GM19025 (cell line): Measurements from ENCODE around the gene ATP8B2.
"Not testable (repeated sequence)": the region's sequence is repeated elsewhere in the genome, so short reads cannot be mapped to it uniquely, and the experiment has no call there.

Experiments
- ATAC-seq: cut with Tn5 transposase; IDR thresholded peaks from one replicate; pipeline ENCODE4 v1.9.1; 2021; ENCODE audit warnings: mild to moderate bottlenecking, low read depth, moderate library complexity; ENCODE audit not compliant: unreplicated experiment

The ATP8B2 gene, protein sequence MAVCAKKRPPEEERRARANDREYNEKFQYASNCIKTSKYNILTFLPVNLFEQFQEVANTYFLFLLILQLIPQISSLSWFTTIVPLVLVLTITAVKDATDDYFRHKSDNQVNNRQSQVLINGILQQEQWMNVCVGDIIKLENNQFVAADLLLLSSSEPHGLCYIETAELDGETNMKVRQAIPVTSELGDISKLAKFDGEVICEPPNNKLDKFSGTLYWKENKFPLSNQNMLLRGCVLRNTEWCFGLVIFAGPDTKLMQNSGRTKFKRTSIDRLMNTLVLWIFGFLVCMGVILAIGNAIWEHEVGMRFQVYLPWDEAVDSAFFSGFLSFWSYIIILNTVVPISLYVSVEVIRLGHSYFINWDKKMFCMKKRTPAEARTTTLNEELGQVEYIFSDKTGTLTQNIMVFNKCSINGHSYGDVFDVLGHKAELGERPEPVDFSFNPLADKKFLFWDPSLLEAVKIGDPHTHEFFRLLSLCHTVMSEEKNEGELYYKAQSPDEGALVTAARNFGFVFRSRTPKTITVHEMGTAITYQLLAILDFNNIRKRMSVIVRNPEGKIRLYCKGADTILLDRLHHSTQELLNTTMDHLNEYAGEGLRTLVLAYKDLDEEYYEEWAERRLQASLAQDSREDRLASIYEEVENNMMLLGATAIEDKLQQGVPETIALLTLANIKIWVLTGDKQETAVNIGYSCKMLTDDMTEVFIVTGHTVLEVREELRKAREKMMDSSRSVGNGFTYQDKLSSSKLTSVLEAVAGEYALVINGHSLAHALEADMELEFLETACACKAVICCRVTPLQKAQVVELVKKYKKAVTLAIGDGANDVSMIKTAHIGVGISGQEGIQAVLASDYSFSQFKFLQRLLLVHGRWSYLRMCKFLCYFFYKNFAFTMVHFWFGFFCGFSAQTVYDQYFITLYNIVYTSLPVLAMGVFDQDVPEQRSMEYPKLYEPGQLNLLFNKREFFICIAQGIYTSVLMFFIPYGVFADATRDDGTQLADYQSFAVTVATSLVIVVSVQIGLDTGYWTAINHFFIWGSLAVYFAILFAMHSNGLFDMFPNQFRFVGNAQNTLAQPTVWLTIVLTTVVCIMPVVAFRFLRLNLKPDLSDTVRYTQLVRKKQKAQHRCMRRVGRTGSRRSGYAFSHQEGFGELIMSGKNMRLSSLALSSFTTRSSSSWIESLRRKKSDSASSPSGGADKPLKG

GRCh38 chr1:154324669-154325582 is at the start of gene ATP8B2:
ATP8B2 (plus strand) TSS chr1:154325525; CDS start chr1:154328142, 2,617 bp downstream.
- no peak for ATAC-seq

- ATAC-seq: no peak
Observed at GRCh38 chr1:154276797-154277196, 48.5 kb upstream of the ATP8B2 start.

DNA sequence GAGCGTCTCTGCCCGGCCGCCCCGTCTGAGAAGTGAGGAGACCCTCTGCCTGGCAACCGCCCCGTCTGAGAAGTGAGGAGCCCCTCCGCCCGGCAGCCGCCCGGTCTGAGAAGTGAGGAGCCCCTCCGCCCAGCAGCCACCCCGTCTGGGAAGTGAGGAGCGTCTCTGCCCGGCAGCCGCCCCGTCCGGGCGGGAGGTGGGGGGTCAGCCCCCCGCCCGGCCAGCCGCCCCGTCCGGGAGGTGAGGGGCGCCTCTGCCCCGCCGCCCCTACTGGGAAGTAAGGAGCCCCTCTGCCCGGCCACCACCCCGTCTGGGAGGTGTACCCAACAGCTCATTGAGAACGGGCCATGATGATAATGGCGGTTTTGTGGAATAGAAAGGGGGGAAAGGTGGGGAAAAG is 37.7 kb upstream of the ATP8B2 start:
- not testable (repeated sequence) for ATAC-seq

GRCh38 chr1:154288661-154289060 is 36.7 kb upstream of the ATP8B2 start:
- ATAC-seq: no peak

- no peak for ATAC-seq
Observed at GRCh38 chr1:154290921-154291320, 34.4 kb upstream of the ATP8B2 start.

DNA sequence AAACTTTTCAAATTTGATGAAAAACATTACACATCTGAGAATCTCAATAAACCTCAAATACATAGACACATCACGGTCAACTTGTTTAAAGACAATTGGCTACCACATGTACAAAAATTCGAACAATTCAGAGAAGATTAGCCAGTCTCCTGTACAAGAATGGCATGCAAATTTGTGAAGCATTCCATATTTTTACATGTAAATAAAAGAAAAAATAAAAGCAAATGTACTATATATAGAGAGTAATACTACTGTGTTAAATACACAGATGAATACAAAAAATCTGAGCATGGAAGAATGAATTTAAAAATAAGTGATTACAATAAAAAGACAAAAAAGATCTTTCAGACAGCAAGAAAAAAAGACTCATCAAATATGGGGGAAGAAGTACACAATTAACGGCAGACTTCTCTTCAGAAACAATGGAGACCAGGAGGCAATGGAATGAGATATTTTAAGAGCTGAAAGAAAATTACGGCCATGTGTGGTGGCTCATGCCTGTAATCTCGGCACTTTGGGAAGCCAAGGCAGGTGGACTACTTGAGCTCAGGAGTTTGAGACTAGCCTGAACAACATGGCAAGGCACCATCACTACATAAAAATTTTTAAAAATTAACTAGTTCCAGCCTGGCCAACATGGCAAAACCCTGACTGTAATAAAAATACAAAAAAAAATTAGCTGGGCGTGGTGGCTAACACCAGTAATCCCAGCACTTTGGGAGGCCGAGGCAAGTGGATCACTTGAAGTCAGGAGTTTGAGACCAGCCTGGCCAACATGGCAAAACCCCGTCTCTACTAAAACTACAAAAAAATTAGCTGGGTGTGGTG is 29.7 kb upstream of the ATP8B2 start:
- no peak for ATAC-seq

GRCh38 chr1:154301582-154301981 is 23.7 kb upstream of the ATP8B2 start:
- no peak for ATAC-seq

- ATAC-seq: no peak
Observed at GRCh38 chr1:154304664-154305337, 20.5 kb upstream of the ATP8B2 start.

- ATAC-seq: no peak
Observed at GRCh38 chr1:154306151-154306550, 19.2 kb upstream of the ATP8B2 start.

DNA sequence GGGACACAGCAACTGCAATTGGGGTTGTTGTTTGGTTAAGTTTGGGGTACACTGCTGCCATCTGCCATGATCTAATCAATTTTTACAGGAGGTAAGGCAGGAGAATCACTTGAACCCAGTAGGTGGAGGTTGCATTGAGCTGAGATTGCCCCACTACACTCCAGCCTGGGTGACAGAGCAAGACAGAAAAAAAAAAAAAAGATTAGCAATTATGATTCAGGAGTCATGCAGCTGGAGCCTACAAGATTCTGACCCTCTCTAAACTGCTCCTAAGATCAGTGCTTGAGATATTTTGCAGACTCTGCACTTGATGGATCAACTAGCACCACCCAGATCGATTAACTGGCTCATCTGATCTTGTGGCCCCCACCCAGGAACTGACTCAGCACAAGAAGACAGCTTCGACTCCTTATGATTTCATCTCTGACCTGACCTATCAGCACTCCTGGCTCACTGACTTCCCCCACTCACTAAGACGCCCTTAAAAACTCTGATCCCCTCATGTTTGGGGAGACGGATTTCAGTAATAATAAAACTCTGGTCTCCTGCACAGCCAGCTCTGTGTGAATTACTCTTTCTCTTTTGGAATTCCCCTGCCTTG is 17.6 kb upstream of the ATP8B2 start:
- ATAC-seq: not testable (repeated sequence)

DNA sequence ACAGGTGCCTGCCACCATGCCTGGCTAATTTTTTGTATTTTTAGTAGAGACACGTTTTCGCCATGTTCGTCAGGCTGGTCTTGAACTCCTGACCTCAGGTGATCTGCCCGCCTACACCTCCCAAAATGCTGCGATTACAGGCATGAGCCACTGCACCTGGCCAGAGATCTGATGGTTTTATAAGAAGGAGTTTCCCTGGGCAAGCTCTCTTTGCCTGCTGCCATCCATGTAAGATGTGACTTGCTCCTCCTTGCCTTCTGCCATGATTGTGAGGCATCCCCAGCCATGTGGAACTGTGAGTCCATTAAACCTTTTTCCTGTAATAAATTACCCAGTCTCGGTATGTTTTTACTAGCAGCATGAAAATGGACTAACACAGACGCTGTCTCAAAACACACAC is 16.2 kb upstream of the ATP8B2 start:
- not testable (repeated sequence) for ATAC-seq

DNA sequence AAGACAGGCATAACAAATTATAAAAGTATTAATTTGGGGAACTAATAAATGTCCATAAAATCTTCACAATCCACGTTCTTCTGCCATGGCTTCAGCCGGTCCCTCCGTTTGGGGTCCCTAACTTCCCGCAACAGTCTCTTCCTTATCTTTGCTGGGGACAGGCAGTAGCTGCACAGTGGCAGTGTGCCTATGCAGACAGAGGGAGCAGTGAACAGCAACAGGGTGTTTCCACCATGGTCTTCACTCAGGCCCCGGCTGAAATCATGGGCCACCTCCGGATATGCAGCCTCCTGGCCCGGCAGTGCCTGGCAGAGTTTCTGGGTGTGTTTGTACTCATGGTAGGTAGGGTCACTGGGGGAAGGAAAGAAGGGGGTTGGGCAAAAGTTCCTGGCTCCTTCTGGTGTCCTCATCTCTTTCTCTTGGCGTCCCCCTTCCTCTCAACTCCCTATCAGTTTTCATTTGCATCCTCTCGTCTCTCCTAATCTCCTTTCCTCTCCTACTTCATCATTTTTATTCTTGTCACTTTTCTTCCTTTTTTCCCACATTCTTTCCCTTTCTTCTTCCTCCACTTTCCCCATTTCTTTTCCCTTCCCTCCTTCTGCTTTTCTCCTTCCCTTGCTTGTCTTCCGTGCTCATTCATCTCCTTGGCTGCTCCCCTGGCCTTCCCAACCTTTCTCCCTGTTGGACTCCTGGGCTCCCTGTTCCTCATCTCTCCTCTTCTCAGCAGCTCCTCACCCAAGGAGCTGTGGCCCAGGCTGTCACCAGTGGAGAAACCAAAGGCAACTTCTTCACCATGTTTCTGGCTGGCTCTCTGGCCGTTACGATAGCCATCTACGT is 12.9 kb upstream of the ATP8B2 start:
- not testable (repeated sequence) for ATAC-seq

- ATAC-seq: no peak
Observed at GRCh38 chr1:154313066-154313356, 12.3 kb upstream of the ATP8B2 start.

GRCh38 chr1:154314226-154314625 is 11.1 kb upstream of the ATP8B2 start:
- ATAC-seq: not testable (repeated sequence)

DNA sequence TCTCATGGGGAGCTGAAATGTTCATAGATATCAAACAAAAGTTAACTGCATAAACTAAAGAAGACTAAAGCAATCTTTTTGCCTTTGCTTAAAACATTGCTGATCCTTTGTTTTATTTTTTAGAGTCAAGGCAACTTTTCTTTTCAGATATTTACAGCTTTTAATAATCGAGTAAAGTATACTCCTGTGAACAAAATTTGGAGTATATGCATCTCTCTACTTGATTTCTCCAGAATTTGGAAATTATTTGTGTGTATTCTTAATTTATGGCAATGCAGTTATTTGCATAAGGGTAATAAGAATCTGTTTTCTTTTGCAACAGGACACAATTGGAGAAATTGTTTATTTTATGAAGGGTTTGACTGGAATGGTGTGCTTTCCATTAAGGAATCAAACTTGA is 8.6 kb upstream of the ATP8B2 start:
- ATAC-seq: no peak

GRCh38 chr1:154318386-154318785 is 6.9 kb upstream of the ATP8B2 start:
- ATAC-seq: no peak

DNA sequence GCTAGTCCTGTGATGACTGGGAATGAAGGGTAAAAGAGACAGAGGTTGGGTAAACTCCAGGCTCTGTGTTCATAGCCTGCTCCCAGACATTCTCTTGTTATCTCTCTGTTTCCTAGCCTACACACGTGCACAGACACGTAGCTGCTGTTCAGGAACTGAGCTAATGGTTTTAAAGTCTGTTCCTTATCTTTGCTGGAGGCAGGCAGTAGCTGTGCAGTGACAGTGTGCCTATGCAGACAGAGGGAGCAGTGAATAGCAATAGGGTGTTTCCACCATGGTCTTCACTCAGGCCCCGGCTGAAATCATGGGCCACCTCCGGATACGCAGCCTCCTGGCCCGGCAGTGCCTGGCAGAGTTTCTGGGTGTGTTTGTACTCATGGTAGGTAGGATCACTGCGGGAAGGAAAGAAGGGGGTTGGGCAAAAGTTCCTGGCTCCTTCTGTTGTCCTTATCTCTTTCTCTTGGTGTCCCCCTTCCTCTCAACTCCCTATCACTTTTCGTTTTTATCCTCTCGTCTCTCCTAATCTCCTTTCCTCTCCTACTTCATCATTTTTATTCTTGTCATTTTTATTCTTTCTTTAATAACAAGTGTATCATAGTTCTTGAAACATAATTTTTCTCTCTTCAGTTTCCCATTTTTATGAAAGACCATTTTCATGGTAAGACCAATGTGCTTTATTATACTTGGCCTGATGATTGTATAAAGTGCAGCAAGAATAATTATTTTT is 4.3 kb upstream of the ATP8B2 start, which contains the start of gene AQP10:
Gene AQP10, plus strand, starts transcription at position 212 of the 727 bp plus-strand sequence. Its CDS starts 63 bp downstream, at position 275.
- no peak for ATAC-seq
